PC-3 (cell line): ENCODE measurements around the gene LIME1. TPM values are rescaled to one million over a fixed set of nuclear protein-coding genes. Genes with fewer than 3 reads are reported as not detected.

Experiments used
- ATAC-seq: fragments of 200-7000 bp; cut with Tn5 transposase; 2 replicates; pipeline ENCODE4 v1.9.1; 2020; ENCODE audit warnings: mild to moderate bottlenecking, moderate library complexity
- BruUV-seq: library from RNA; stranded (reverse); fragments of 400-500 nt; replicated peaks from 2 replicates; lab custom pipeline; 2021; lab: Mats Ljungman, UMichigan
- CTCF ChIA-PET: fragments of 300-600 bp; sonication (Branson Sonifier 250); formaldehyde crosslinking; loops from one replicate; lab custom pipeline; 2022; ENCODE audit warnings: antibody characterized with exemption; lab: Charles Lee
- POLR2A ChIA-PET: fragments of 300-600 bp; sonication (Branson Sonifier 250); formaldehyde crosslinking; loops from one replicate; lab custom pipeline; 2022; ENCODE audit warnings: antibody characterized with exemption; ENCODE audit not compliant: unreplicated experiment; lab: Charles Lee
- DNase-seq: peaks from one replicate; pipeline ENCODE4 v3.0.0-alpha.2; 2015
- H2AFZ ChIP-seq: fragments of 300-600 bp; sonication (generic); 2 replicates; pipeline ENCODE4 v1.6.0; 2016; ENCODE audit warnings: antibody characterized with exemption, low read length
- H3F3A ChIP-seq: fragments of 300-600 bp; sonication (generic); one replicate; pipeline ENCODE4 v1.6.0; 2017; ENCODE audit warnings: antibody characterized with exemption, low read length, control low read depth, mild to moderate bottlenecking; ENCODE audit not compliant: unreplicated experiment
- H3K27ac ChIP-seq: fragments of 300-600 bp; sonication (generic); 2 replicates; pipeline ENCODE4 v1.5.1; 2016; ENCODE audit warnings: mild to moderate bottlenecking, low read length
- H3K27me3 ChIP-seq: fragments of 300-600 bp; sonication (generic); 2 replicates; pipeline ENCODE4 v1.6.1; 2016; ENCODE audit warnings: low read length, mixed read lengths
- H3K36me3 ChIP-seq: fragments of 300-600 bp; sonication (generic); 2 replicates; pipeline ENCODE4 v1.6.1; 2016; ENCODE audit warnings: low read depth, mixed run types, low read length, mixed read lengths
- H3K4me1 ChIP-seq: fragments of 300-600 bp; sonication (generic); 2 replicates; pipeline ENCODE4 v1.5.1; 2016; ENCODE audit warnings: low read length; ENCODE audit not compliant: insufficient read depth
- H3K4me2 ChIP-seq: fragments of 300-600 bp; sonication (generic); 2 replicates; pipeline ENCODE4 v1.6.0; 2016; ENCODE audit warnings: low read length
- H3K4me3 ChIP-seq: fragments of 300-600 bp; sonication (generic); 2 replicates; pipeline ENCODE4 v1.5.1; 2016; ENCODE audit warnings: mild to moderate bottlenecking, low read length, mixed read lengths
- H3K79me2 ChIP-seq: fragments of 300-600 bp; sonication (generic); 2 replicates; pipeline ENCODE4 v1.6.1; 2017; ENCODE audit warnings: low read length, mixed read lengths
- H3K9ac ChIP-seq: fragments of 300-600 bp; sonication (generic); 2 replicates; pipeline ENCODE4 v1.6.0; 2016; ENCODE audit warnings: mild to moderate bottlenecking, low read length
- H3K9me2 ChIP-seq: fragments of 300-600 bp; sonication (generic); replicated peaks from 2 replicates; pipeline ENCODE4 v1.6.1; 2016; ENCODE audit warnings: mixed run types, low read length, mixed read lengths
- H3K9me3 ChIP-seq: fragments of 300-600 bp; sonication (generic); 2 replicates; pipeline ENCODE4 v1.6.1; 2016; ENCODE audit warnings: low read length, mixed read lengths
- H4K20me1 ChIP-seq: fragments of 300-600 bp; sonication (generic); 2 replicates; pipeline ENCODE4 v1.6.1; 2016; ENCODE audit warnings: low read length, mixed read lengths
- EZH2 ChIP-seq: fragments of 300-600 bp; sonication (generic); IDR thresholded peaks from one replicate; pipeline ENCODE4 v1.6.1; 2017; ENCODE audit warnings: antibody characterized with exemption, mild to moderate bottlenecking, low read length; ENCODE audit not compliant: unreplicated experiment
- EZH2phosphoT487 ChIP-seq: fragments of 300-600 bp; sonication (generic); IDR thresholded peaks from 2 replicates; pipeline ENCODE4 v1.6.1; 2018; ENCODE audit warnings: mild to moderate bottlenecking, antibody characterized with exemption, low read length, borderline replicate concordance
- intact Hi-C: fragments of 100-400 bp; cut with micrococcal nuclease; formaldehyde crosslinking; loops from 2 replicates; pipeline ENCODE4 v1.9.0; 2023
- total RNA-seq: library from RNA; depleted of rRNA; stranded (reverse); fragments of >200 nt; gene quantifications from 2 replicates; pipeline ENCODE4 v1.2.3, GENCODE V29; 2014
- TF ChIP-seq, protein P1 (sequence below): fragments of 300-600 bp; sonication (generic); conservative IDR thresholded peaks from 2 replicates; pipeline ENCODE4 v1.5.1; 2017; ENCODE audit warnings: antibody characterized with exemption, low read depth, mild to moderate bottlenecking, low read length

LIME1 gene
- total RNA-seq, 1 experiment from 2014 or later: 17.3 TPM

DNA sequence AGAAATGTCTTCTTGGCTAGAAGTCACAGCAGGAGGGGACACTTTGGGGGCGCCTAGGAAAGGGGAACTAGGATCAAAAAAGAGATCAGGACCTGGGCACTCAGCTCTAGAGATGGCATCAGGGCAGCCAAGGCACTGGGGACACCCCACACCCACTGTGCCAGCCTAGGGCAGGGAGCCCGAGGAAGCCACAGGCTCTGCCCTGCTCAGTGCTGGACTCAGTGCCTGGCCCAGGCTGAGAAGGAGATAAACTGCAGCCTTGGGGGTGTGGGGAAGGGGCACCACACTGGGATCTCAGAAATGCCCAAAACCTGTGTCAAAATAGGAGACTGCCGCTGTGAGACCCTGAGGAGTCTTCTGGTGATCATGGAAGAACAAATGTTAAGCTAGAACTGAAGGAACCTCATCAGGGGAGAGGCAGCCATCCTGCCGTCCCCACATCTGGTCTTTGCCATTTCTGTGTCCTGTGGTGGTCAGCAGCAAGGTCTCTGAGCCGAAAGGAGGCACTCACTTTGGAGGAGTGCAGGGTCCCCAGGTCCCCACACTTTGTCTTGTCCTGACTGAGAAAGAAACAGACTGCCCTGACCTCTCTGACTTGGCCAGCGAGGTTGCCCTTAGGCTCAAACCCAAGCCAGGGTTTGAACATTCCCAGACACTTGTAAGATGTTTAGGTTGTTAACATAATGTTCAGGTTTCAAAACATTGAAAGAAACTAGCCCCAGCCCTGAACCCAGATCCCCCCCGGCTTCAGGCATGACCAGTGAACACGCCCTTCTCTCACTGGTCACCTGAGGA is 31.0 kb upstream of the LIME1 start:
- Histone ChIP-seq H3F3A (no peaks in the 10 kb centered on the region), H3K4me3 (no peak overlapping the region), H3K27me3 (no peaks in the 10 kb centered on the region), H3K4me2 (peak overlapping the region; percentile 89; the same call in 1 of the 2 replicates), H3K4me1 (peaks cover 18% of the 10 kb centered on the region), H3K9me2 (no peaks in the 10 kb centered on the region), H3K36me3 (peaks cover 31% of the 10 kb centered on the region), H2AFZ (no peak overlapping the region), H3K27ac (no peak overlapping the region), H4K20me1 (no peaks in the 10 kb centered on the region), H3K79me2 (peaks cover 58% of the 10 kb centered on the region), H3K9me3 (no peaks in the 10 kb centered on the region), H3K9ac (no peak overlapping the region)
- intact Hi-C loops: loop anchor here (2.0 to 5.0 kb wide), 2 partner anchors 35 to 77 kb away; no protein-coding TSS in a partner anchor
- BruUV-seq: no TSS peak
- ChIA-PET POLR2A (no interaction called here), CTCF (no interaction called here)
- TF ChIP-seq EZH2phosphoT487 (no peak), EZH2 (no peak)
- TF ChIP-seq, protein P1, sequence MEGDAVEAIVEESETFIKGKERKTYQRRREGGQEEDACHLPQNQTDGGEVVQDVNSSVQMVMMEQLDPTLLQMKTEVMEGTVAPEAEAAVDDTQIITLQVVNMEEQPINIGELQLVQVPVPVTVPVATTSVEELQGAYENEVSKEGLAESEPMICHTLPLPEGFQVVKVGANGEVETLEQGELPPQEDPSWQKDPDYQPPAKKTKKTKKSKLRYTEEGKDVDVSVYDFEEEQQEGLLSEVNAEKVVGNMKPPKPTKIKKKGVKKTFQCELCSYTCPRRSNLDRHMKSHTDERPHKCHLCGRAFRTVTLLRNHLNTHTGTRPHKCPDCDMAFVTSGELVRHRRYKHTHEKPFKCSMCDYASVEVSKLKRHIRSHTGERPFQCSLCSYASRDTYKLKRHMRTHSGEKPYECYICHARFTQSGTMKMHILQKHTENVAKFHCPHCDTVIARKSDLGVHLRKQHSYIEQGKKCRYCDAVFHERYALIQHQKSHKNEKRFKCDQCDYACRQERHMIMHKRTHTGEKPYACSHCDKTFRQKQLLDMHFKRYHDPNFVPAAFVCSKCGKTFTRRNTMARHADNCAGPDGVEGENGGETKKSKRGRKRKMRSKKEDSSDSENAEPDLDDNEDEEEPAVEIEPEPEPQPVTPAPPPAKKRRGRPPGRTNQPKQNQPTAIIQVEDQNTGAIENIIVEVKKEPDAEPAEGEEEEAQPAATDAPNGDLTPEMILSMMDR: no peak
- DNase-seq (no peak), ATAC-seq (no peak)

DNA sequence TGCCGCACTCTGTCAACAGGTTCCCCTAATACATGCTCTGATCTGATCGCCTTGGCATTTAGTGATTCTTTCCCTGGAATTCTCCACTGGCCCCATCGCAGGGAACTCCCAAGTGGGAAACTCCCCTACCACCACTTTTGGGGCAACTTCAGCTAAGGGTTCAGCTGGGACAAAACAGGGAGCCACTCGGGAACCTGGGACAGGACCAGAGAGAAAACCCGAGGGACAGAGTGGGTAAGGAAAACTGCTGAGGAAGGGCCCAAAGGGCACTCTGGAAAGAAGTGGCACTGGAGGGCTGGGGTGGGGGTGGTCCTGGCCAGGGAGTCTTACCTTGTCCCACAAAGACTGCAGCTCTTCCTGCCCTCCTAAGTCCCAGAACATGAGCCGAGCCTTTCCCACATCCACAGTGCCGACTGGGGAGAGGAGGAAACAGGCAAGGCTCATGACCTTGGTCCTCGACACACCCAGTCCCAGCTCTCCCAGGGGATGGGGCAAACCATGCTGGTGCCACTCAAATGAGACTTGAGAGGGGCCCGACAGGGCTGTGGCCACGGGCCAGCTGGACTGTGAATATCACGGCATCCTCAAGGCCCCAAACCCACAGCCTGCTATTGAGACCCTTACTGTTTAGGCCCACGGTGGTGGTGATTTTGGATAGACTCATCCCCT is 30.3 kb upstream of the LIME1 start:
- Histone ChIP-seq H4K20me1 (no peaks in the 10 kb centered on the region), H3K9me3 (no peaks in the 10 kb centered on the region), H3K4me3 (peak overlapping the region; percentile 91), H3K9me2 (no peaks in the 10 kb centered on the region), H3K4me1 (peaks cover 18% of the 10 kb centered on the region), H3K36me3 (peaks cover 38% of the 10 kb centered on the region), H3K27me3 (no peaks in the 10 kb centered on the region), H3K27ac (no peak overlapping the region), H2AFZ (no peak overlapping the region), H3K79me2 (peaks cover 65% of the 10 kb centered on the region), H3K4me2 (peak overlapping the region; percentile 89), H3K9ac (peak overlapping the region; percentile 95), H3F3A (no peaks in the 10 kb centered on the region)
- POLR2A ChIA-PET: no interaction called here
- ATAC-seq: no peak
- no peak for DNase-seq
- CTCF ChIA-PET: no interaction called here
- intact Hi-C loops: loop anchor here (2.0 to 5.0 kb wide), 2 partner anchors 35 to 76 kb away; no protein-coding TSS in a partner anchor
- no TSS peak for BruUV-seq
- TF ChIP-seq EZH2phosphoT487: no peak
- TF ChIP-seq EZH2: no peak
- TF ChIP-seq, protein P1: no peak
